Stimulated activated CD4-positive, alpha-beta T cell treated with anti-CD3 and anti-CD28 coated beads, Interleukin-4, amount 100 ng/mL, for 4 hours (primary cell): ENCODE data around the gene FGFR1OP2.

Source experiments
- DNase-seq, 2 experiments: peaks; one replicate each; pipeline ENCODE4 v3.0.0-alpha.2; 2020

The FGFR1OP2 gene

DNA sequence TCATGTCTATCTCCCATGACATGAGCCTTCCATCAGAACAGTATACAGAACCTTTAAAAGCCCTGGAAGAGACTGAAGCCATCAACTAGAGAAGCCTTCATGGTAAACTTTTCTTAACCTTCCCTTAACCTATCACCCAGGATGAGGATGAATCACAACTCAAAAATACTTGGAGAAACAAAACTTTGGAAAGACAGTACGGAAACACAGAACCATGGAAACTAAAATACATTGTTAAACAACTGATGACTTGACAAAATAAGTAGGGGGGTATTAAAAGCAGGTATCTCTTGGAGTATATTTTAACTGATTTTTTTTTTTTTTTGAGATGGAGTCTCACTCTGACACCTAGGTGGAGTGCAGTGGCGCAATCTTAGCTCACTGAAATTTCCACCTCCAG, 67.2 kb downstream of the FGFR1OP2 start:
- DNase-seq: no peak

- no peak for DNase-seq
Observed at GRCh38 chr12:27006797-27007467, 68.7 kb downstream of the FGFR1OP2 start.

DNA sequence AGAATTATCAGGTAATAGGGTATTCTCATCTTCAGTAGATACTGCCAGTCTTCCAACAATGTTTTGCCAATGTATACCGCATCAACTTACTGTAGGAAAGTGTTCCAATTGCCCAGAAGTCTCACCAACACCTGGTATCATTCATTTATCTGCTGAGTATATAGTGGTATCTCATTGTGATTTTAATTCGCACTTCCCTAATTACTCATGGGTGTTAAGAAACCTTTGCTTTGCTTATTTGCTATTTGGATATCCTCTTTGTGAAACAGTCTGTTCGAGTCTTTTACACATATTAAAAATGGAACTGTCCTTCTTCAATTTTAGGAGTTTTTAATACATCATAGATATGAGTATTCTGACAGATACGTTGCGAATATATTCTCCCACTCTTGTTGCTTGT, 69.8 kb downstream of the FGFR1OP2 start:
- DNase-seq: no peak

- no peak for DNase-seq
Observed at GRCh38 chr12:27009881-27010301, 71.6 kb downstream of the FGFR1OP2 start.

- DNase-seq: no peak
Observed at GRCh38 chr12:27012239-27012981, 74.1 kb downstream of the FGFR1OP2 start.

GRCh38 chr12:27012982-27013255, 74.6 kb downstream of the FGFR1OP2 start:
- no peak for DNase-seq

- no peak for DNase-seq
Observed at GRCh38 chr12:27013611-27014084, 75.4 kb downstream of the FGFR1OP2 start.

GRCh38 chr12:27014085-27014858, 76.0 kb downstream of the FGFR1OP2 start, which contains the start of gene TM7SF3:
TSS of gene TM7SF3 (minus strand) at chr12:27014384. CDS start at chr12:27014168, 216 bp downstream.
- peak; percentile 92 to 95 for DNase-seq

DNA sequence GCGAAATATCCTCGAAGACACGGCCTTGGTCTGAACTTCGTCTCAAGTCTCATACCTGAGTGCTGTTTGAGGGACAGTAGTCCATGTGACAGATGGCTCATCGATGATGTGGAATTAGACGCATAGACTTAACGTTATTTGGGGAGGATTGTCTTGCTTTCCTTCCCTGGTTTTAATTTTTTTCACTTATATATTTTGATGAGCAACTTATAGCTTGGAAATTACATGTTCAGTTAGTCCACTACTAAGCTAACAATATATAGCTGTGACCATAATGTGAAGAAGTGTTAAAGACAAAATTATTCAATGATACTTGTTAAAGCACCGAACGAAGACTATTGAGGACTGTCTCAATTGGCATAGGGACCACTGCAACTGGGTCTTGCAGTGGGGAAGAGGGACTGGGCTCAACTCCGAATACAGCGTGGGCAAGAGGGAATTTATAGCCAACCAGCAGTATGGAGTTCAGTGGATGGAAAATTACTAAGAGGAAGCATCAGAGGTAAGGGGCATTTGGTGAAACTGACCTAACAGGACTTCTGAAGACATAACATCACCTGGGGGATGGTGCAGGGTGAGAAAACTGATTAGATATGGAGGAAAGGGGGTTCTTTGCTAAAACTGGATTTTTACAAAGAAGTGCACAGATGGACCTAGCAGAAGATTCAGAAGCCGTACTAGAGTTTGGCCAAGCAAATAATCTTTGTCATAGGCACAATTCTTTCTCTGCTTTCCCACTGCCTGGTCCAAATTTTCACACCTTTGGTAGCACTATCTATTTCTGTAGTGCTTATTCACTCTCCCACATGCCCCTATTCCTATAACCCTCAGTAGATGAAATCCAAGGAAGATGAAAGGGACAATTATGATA, 76.8 kb downstream of the FGFR1OP2 start:
- DNase-seq: peak in 1 of 2 experiments; percentile 6

DNA sequence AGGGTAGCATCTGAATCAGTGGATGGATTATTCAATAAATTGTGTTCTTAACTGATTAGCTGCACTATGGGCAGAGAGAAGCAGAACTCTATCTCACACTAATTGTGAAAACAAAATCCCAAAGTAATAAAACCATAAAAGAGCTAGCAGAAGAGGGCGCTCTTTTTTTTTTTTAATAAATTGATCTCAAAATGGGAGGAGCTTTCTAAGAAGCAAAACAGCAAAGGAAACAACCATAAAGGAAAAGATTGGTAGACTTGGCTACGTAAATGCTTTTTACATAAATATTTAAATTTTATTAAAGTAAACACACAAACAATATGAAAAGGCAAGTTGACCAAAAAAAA, 77.4 kb downstream of the FGFR1OP2 start:
- DNase-seq: no peak
